Amniotic epithelial cell (primary cell): Measurements from ENCODE around the gene C11orf58.

ENCODE experiments used
- DNase-seq: peaks from one replicate; pipeline ENCODE4 v3.0.0-alpha.2; 2010; ENCODE audit warnings: low read depth

The C11orf58 gene

GRCh38 chr11:16738193-16738946 is at the start of gene C11orf58:
Gene C11orf58, plus strand, starts transcription at chr11:16738647. Its CDS starts 132 bp downstream, at chr11:16738779.
- peak; percentile 96 for DNase-seq

- DNase-seq, result peak; percentile 26
Measured at GRCh38 chr11:16690086-16690485, 48.4 kb upstream of the C11orf58 start.

DNA sequence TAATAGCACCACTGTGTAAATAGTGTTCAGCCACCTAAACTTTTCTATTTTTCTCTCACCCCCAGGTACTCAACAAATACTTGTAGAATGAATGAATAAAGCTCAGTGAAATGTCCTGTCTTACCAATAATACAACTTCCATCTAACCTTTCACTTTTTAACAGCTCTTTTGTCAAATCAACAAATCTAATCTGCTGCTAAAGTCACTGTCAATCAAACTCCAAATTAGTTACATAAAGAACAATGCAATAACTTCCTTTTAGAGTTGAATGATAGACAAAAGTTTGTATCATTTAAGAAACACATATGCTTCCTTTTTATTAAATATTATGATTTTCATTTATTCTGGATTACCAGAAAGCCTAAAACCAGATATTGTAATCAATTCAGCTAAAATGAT is 34.7 kb upstream of the C11orf58 start:
- DNase-seq, result no peak

DNA sequence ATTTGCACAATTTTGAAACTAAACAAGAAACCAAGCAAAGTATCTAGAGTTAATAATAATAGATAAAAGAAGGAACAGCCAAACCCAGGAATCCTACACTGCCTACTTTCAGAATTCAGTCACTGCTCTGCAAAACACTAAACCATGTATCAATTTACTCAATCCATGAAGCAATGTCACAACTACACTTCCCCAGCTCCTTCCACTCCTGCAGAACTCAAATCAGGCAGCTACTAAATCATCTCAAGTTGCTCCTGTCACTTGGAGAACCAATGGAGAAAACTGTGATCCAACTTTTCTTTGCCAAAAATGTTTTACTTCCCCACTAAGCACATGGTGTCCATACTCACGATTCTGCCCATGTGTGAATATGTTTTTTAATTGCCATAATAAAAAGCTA is 24.9 kb upstream of the C11orf58 start:
- no peak for DNase-seq

DNA sequence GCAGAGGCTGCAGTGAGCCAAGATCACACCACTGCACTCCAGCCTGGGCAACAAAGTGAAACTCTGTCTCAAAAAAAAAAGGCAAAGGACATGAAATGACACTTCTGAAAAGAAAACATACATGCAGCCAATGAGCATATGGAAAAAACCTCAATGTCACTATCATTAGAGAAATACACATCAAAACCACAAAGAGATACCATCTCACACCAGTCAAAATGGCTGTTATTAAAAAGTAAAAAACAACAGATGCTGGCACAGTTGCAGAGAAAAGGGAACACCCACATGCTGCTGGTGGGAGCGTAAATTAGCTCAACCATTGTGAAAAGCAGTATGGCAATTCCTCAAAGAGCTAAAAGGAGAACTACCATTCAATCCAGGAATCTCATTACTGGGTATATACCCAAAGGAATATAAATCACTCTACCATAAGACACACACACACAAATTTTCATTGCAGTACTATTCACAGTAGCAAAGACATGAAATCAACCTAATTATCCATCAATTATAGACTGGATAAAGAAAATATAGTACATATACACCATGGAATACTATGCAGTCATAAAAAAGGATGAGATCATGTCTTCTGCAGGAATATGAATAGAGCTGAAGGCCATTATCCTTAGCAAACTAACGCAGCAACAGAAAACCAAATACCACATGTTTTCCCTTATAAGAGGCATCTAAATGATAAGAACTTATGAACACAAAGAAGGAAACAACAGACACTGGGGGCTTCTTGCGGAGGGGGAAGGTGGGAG is 15.7 kb upstream of the C11orf58 start:
- DNase-seq, result no peak

DNA sequence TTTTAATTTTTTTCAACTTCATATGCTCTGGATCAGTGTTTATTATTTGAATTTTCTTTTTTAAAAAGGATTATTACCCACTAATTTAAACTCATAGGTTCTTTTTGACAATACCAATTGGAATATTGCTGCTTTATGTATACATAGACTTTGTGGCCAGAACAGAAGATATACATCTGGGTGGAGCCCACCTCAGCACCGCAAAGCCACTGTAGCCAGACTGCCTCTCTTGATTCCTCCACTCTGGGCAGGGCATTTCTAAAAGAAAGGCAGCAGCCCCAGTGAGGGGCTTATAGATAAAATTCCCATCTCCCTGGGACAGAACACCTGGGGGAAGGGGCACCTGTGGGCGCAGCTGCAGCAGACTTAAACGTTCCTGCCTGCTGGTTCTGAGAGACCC is 10.6 kb upstream of the C11orf58 start:
- DNase-seq, result no peak

GRCh38 chr11:16737818-16738192 is 642 bp upstream of the C11orf58 start:
- DNase-seq, result no peak

DNA sequence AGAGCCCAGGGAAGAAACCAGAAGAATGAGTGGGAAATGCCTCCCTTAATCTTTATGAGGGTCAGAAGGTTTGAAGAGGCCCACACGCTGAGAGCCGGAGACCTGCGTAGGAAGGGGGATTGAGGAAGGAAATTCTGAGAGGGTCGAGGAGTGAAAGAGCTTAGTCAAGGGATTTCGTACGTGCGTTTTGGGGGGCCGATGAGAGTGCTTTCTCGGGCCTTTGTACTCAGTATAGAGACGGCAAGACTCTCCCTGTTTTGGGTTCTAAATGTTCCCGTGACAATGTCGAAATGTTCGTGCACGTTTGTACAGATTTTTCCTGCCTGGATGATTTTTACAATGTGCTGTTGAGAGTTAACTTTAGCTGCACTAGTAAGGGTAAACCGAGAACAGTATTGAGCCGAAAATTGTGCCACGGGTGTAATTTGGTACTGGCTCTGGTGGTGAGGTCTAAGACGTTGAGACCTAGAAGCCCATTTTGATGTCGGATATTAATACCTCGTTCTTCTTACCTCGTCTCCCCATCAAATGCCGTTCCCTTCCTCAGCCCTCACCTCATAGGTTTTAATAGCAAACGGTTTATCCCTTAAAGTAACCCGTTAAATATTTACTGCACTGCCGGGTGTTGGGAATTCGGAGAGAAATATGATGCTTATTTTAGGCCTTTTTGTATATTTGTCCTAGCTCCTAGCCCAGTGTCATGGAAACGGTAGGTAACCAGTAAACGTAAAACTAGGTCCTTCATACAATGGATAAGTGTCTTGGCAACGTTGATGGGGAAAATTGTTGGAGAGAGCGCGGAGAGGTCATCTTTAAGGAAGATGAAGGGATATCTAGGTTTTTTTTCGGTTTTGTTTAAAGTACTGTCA is 734 bp downstream of the C11orf58 start:
- DNase-seq, result peak; percentile 27

DNA sequence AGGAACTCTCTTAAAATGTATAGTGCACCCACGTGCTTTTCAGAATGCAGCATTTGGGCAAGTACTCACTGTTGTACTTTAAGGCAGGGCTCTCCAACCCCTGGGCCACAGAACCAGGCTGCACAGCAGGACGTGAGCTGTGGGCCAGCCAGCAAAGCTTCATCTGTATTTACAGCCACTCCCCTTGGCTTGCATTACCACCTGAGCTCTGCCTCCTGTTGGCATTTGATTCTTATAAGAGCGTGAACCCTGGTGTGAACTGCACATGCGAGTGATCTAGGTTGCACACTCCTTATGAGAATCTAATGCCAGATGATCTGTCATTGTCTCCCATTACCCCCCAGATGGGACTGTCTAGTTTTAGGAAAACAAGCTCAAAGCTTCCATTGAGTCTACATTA is 3.0 kb downstream of the C11orf58 start:
- no peak for DNase-seq

GRCh38 chr11:16743478-16743877 is 5.0 kb downstream of the C11orf58 start:
- DNase-seq, result no peak

DNA sequence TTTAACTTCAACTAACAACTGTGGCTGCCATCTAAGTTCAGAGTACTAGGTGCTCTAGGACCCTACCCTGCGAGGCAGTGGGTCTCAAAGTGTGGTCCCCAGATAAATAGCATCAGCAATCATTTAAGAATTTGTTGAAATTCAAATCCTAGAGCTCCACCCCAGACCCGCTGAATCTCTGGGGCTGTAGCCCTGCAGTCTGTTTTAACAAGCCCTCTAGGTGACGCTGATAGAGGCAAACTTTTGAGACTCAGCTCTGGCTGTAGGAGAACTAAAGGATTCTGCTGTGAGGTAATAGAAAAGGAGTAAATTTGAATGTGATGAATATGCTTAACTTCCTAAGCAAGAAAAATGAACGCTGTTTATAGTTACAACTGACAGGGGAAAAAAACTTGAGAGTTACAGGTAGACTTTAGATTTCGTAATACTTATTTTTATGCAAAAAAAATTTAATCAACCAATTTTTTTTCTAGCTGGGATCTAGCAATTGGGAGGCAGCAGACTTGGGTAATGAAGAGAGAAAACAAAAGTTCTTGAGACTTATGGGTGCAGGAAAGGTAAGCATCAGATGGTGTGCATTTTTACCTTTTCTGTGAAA is 5.8 kb downstream of the C11orf58 start:
- DNase-seq, result no peak

- DNase-seq, result peak; percentile 15
Measured at GRCh38 chr11:16745950-16746605, 7.6 kb downstream of the C11orf58 start.

- DNase-seq, result no peak
Measured at GRCh38 chr11:16749092-16749491, 10.6 kb downstream of the C11orf58 start.

- DNase-seq, result no peak
Measured at GRCh38 chr11:16749666-16750065, 11.2 kb downstream of the C11orf58 start.

DNA sequence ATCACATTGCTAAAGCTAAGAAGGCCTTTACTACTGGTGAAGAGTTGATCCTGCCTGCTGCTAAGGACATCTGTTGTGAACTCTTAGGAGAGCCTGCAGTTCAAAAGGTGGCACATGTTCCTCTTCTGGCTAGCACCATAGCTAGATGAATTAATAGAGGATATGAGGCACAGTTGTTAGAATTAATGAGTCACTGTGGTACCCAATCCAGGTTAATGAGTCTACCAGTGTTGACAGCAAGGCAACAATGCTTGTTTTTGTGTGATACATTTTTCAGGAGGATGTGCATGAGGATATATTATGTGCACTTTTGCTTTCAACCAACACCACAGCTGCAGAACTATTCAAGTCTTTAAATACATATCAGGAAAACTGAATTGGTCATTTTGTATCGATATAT is 12.0 kb downstream of the C11orf58 start:
- DNase-seq, result no peak

GRCh38 chr11:16758382-16759024 is 20.1 kb downstream of the C11orf58 start:
- no peak for DNase-seq

DNA sequence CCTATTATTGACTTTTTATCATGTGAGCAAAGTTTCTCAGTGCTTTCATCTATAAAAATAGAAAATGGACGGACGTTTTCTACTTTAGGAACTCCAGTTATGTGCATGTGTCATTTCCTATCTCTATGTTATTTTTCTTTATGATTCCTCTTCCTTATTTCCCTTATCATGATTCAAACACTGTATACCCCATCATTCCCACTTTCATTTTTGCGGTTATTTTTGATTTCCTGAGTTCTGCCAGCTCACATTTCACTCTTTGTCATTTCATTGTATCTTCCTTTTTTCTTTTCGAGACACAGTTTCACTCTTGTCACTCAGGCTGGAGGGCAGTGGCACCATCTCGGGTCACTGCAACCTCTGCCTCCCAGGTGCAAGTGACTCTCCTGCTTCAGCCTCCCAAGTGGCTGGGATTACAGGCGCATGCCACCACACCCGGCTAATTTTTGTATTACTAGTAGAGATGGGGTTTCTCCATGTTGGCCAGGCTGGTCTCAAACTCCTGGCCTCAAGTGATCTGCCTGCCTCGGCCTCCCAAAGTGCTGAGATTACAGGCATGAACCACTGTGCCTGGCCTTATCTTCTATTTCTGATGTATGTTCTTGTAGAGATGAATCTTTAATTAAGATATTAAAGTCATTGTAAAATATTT is 21.5 kb downstream of the C11orf58 start:
- DNase-seq, result peak; percentile 36

- no peak for DNase-seq
Measured at GRCh38 chr11:16763746-16764145, 25.3 kb downstream of the C11orf58 start.

DNA sequence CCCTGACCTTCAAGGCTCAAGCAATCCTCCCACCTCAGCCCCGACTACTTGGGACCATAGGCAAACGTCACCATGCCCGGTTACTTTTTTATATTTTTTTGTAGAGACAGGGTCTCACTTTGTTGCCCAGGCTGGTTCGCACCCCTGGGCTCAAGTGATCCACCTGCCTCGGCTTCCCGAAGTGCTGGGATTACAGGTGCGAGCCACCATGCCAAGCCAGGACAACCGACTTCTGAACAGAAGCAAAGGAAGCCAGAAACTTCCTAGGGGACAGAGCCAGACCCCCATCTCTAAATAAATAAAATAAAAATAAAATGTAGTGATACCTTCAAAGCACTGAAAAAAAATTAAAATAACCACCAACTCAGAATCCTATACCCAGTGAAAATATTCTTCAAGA is 26.4 kb downstream of the C11orf58 start:
- DNase-seq, result no peak

- DNase-seq, result no peak
Measured at GRCh38 chr11:16767137-16767536, 28.7 kb downstream of the C11orf58 start.

DNA sequence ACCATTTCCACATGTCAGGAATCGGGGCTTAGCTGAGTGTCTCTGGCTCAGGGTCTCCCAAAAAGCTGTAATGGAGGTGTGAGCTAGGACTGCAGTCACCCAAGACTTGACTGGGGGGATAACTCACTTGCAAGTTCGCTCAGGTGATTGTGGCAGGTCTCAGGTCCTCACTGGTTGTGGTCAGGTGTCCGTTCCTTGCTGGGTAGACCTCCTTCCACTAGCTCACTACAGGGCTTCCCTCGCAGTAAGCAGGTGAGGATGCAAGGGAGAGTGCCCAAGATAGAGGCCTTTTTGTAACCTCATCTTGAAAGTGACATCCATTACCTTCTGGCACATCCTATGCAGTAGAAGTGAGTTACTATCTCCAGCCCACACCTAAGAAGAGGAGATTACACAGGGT is 29.5 kb downstream of the C11orf58 start:
- no peak for DNase-seq
